Duodenal mucosa (tissue), 2 donors: ENCODE data around the gene PPARA.

Source experiments
- H3K27ac ChIP-seq: one replicate; pipeline ENCODE4 v1.7.0; 2013; ENCODE audit warnings: low read depth, low read length
- H3K27me3 ChIP-seq, 2 donors: one replicate each; pipeline ENCODE4 v1.7.0; 2013; ENCODE audit warnings: low read length in 2 of 2, control low read depth in 1 of 2; ENCODE audit not compliant: insufficient read depth in 2 of 2, control insufficient read depth in 1 of 2
- H3K36me3 ChIP-seq, 2 donors: one replicate each; pipeline ENCODE4 v1.7.0; 2013; ENCODE audit warnings: low read length in 2 of 2, control low read depth in 1 of 2; ENCODE audit not compliant: insufficient read depth in 2 of 2, control insufficient read depth in 1 of 2
- H3K4me1 ChIP-seq, 2 donors: one replicate each; pipeline ENCODE4 v1.7.0; 2013; ENCODE audit warnings: low read length in 2 of 2, control low read depth in 1 of 2; ENCODE audit not compliant: insufficient read depth in 2 of 2, control insufficient read depth in 1 of 2
- H3K4me3 ChIP-seq, 2 donors: one replicate each; pipeline ENCODE4 v1.7.0; 2013; ENCODE audit warnings: low read length in 2 of 2, low read depth in 1 of 2
- H3K9ac ChIP-seq, 2 donors: one replicate each; pipeline ENCODE4 v1.7.0; 2013; ENCODE audit warnings: low read length in 2 of 2, low read depth in 1 of 2
- H3K9me3 ChIP-seq, 2 donors: one replicate each; pipeline ENCODE4 v1.7.0; 2013; ENCODE audit warnings: low read length in 2 of 2, control low read depth in 1 of 2; ENCODE audit not compliant: control insufficient read depth in 1 of 2

PPARA gene

GRCh38 chr22:46172522-46173110, 22.3 kb downstream of the PPARA start:
- peaks cover 7 to 14% of the 10 kb centered on the region in 2 donors for H3K36me3 ChIP-seq
- H3K9me3 ChIP-seq: no peaks in the 10 kb centered on the region
- peak overlapping the region in 1 of 2 donors; percentile 26 for H3K9ac ChIP-seq
- no peak overlapping the region for H3K27ac ChIP-seq
- peak overlapping the region in 1 of 2 donors; percentile 34 for H3K4me3 ChIP-seq
- peaks cover 14 to 25% of the 10 kb centered on the region in 2 donors for H3K4me1 ChIP-seq
- no peaks in the 10 kb centered on the region for H3K27me3 ChIP-seq

GRCh38 chr22:46173152-46173551, 22.8 kb downstream of the PPARA start:
- H3K27me3 ChIP-seq: no peaks in the 10 kb centered on the region
- H3K9ac ChIP-seq: no peak overlapping the region
- H3K9me3 ChIP-seq: no peaks in the 10 kb centered on the region
- H3K4me1 ChIP-seq: peaks cover 14 to 25% of the 10 kb centered on the region in 2 donors
- H3K36me3 ChIP-seq: peaks cover 11 to 19% of the 10 kb centered on the region in 2 donors
- no peak overlapping the region for H3K4me3 ChIP-seq
- H3K27ac ChIP-seq: no peak overlapping the region

GRCh38 chr22:46175631-46176030, 25.3 kb downstream of the PPARA start:
- Histone ChIP-seq H3K36me3 (peaks cover 30 to 41% of the 10 kb centered on the region in 2 donors), H3K27ac (no peak overlapping the region), H3K4me1 (peaks cover 14 to 22% of the 10 kb centered on the region in 2 donors), H3K9ac (no peak overlapping the region), H3K4me3 (no peak overlapping the region), H3K27me3 (no peaks in the 10 kb centered on the region), H3K9me3 (peaks cover 9 to 10% of the 10 kb centered on the region in 2 donors)

GRCh38 chr22:46176508-46177003, 26.2 kb downstream of the PPARA start:
- no peaks in the 10 kb centered on the region for H3K27me3 ChIP-seq
- H3K9me3 ChIP-seq: peaks cover 17 to 20% of the 10 kb centered on the region in 2 donors
- no peak overlapping the region for H3K9ac ChIP-seq
- no peak overlapping the region for H3K27ac ChIP-seq
- peaks cover 40 to 50% of the 10 kb centered on the region in 2 donors for H3K36me3 ChIP-seq
- peaks cover 10 to 15% of the 10 kb centered on the region in 2 donors for H3K4me1 ChIP-seq
- no peak overlapping the region for H3K4me3 ChIP-seq

GRCh38 chr22:46178755-46179505, 28.6 kb downstream of the PPARA start:
- Histone ChIP-seq H3K4me3 (no peak overlapping the region), H3K36me3 (peaks cover 41 to 62% of the 10 kb centered on the region in 2 donors), H3K9ac (no peak overlapping the region), H3K27ac (no peak overlapping the region), H3K27me3 (no peaks in the 10 kb centered on the region), H3K4me1 (peaks cover 0 to 4% of the 10 kb centered on the region in 2 donors), H3K9me3 (peaks cover 19 to 21% of the 10 kb centered on the region in 2 donors)

GRCh38 chr22:46179748-46180147, 29.4 kb downstream of the PPARA start:
- peaks cover 41 to 65% of the 10 kb centered on the region in 2 donors for H3K36me3 ChIP-seq
- no peak overlapping the region for H3K27ac ChIP-seq
- no peak overlapping the region for H3K9ac ChIP-seq
- no peaks in the 10 kb centered on the region for H3K27me3 ChIP-seq
- H3K4me1 ChIP-seq: peaks cover 0 to 4% of the 10 kb centered on the region in 2 donors
- no peak overlapping the region for H3K4me3 ChIP-seq
- peaks cover 19 to 21% of the 10 kb centered on the region in 2 donors for H3K9me3 ChIP-seq

- H3K27ac ChIP-seq: no peak overlapping the region
- H3K9me3 ChIP-seq: peaks cover 19 to 21% of the 10 kb centered on the region in 2 donors
- peaks cover 41 to 65% of the 10 kb centered on the region in 2 donors for H3K36me3 ChIP-seq
- peaks cover 0 to 4% of the 10 kb centered on the region in 2 donors for H3K4me1 ChIP-seq
- no peak overlapping the region for H3K4me3 ChIP-seq
- no peak overlapping the region for H3K9ac ChIP-seq
- no peaks in the 10 kb centered on the region for H3K27me3 ChIP-seq
Observed at GRCh38 chr22:46180370-46181137, 30.2 kb downstream of the PPARA start.

- H3K27me3 ChIP-seq: no peaks in the 10 kb centered on the region
- H3K4me1 ChIP-seq: peaks cover 0 to 4% of the 10 kb centered on the region in 2 donors
- no peak overlapping the region for H3K27ac ChIP-seq
- no peak overlapping the region for H3K4me3 ChIP-seq
- H3K9ac ChIP-seq: no peak overlapping the region
- peaks cover 16 to 19% of the 10 kb centered on the region in 2 donors for H3K9me3 ChIP-seq
- peaks cover 36 to 62% of the 10 kb centered on the region in 2 donors for H3K36me3 ChIP-seq
Observed at GRCh38 chr22:46183733-46184132, 33.4 kb downstream of the PPARA start.

GRCh38 chr22:46185283-46185682, 35.0 kb downstream of the PPARA start:
- Histone ChIP-seq H3K4me3 (no peak overlapping the region), H3K9me3 (peaks cover 13 to 14% of the 10 kb centered on the region in 2 donors), H3K4me1 (peaks cover 0 to 9% of the 10 kb centered on the region in 2 donors), H3K36me3 (peaks cover 23 to 51% of the 10 kb centered on the region in 2 donors), H3K27ac (no peak overlapping the region), H3K9ac (no peak overlapping the region), H3K27me3 (no peaks in the 10 kb centered on the region)
